ENCODE results near the gene DENND1B.

DNA sequence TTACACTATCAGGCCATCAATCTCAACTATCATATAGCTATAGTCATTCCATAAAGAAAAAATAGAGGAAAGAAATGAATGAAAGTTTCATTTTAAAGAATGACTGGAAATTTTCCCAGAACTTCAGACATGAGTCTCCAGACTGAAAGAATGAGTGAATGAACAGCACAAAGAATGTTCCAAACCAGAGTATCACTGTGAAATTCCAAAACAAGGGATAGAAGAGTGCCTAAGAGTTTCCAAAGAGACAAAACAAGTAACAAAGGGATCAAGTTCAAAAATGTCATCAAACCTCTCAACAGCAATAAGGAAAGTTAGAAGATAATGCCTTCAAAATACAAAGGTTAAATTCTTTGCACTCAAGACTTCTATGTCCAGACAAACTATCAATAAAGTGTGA is 114.9 kb downstream of the DENND1B start:
- TF ChIP-seq BCL11A (tag by site-specific recombination; IDR thresholded peaks at IDR 0.05; ENCODE audit: low read depth) (no peak), ZNF324 (tag by site-specific recombination; IDR thresholded peaks at IDR 0.05) (no peak), ZNF629 (tag by site-specific recombination; IDR thresholded peaks at IDR 0.05) (no peak), ZNF658 (tag by site-specific recombination; IDR thresholded peaks at IDR 0.05) (no peak), PRDM2 (tag by site-specific recombination; IDR thresholded peaks at IDR 0.05; ENCODE audit: borderline replicate concordance) (no peak), ZNF626 (tag by site-specific recombination; IDR thresholded peaks at IDR 0.05) (no peak), BCL11B (tag by site-specific recombination; IDR thresholded peaks at IDR 0.05; ENCODE audit: low read depth) (no peak), ZNF133 (tag by site-specific recombination; IDR thresholded peaks at IDR 0.05) (no peak), HOXA7 (CRISPR knock-in tag; IDR thresholded peaks at IDR 0.05; ENCODE audit: borderline replicate concordance) (no peak), ZFHX2 (tag by site-specific recombination; conservative IDR thresholded peaks at IDR 0.05) (no peak), ZNF501 (tag by site-specific recombination; IDR thresholded peaks at IDR 0.05) (no peak)
- TF ChIP-seq, protein P1, sequence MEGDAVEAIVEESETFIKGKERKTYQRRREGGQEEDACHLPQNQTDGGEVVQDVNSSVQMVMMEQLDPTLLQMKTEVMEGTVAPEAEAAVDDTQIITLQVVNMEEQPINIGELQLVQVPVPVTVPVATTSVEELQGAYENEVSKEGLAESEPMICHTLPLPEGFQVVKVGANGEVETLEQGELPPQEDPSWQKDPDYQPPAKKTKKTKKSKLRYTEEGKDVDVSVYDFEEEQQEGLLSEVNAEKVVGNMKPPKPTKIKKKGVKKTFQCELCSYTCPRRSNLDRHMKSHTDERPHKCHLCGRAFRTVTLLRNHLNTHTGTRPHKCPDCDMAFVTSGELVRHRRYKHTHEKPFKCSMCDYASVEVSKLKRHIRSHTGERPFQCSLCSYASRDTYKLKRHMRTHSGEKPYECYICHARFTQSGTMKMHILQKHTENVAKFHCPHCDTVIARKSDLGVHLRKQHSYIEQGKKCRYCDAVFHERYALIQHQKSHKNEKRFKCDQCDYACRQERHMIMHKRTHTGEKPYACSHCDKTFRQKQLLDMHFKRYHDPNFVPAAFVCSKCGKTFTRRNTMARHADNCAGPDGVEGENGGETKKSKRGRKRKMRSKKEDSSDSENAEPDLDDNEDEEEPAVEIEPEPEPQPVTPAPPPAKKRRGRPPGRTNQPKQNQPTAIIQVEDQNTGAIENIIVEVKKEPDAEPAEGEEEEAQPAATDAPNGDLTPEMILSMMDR (tag by site-specific recombination; IDR thresholded peaks at IDR 0.05), result no peak
- TF ChIP-seq, protein P2, sequence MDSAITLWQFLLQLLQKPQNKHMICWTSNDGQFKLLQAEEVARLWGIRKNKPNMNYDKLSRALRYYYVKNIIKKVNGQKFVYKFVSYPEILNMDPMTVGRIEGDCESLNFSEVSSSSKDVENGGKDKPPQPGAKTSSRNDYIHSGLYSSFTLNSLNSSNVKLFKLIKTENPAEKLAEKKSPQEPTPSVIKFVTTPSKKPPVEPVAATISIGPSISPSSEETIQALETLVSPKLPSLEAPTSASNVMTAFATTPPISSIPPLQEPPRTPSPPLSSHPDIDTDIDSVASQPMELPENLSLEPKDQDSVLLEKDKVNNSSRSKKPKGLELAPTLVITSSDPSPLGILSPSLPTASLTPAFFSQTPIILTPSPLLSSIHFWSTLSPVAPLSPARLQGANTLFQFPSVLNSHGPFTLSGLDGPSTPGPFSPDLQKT (IDR thresholded peaks at IDR 0.05; ENCODE audit: borderline replicate concordance, low read depth, low read length), result no peak
